ENCODE data around the gene FREM1. TPM values are rescaled to one million over a fixed set of nuclear protein-coding genes. Genes with fewer than 3 reads are reported as not detected.

Gene FREM1
- total and polyA plus RNA-seq, 10 of the 15 experiments (the other 5 are each of a cell fraction or from before 2014, with no cell fraction given), result 0.01 to 0.16 (median 0.08) TPM; not detected in 7

- TF ChIP-seq BCLAF1 (IDR thresholded peaks at IDR 0.05) (no peak), ELK1 (IDR thresholded peaks at IDR 0.05; ENCODE audit: low read depth, low read length) (no peak)
Measured at GRCh38 chr9:14869671-14870070, 40.6 kb downstream of the FREM1 start (continued).

- no peaks in the 10 kb centered on the region for H3K79me2 ChIP-seq (ENCODE audit: control insufficient read depth, insufficient read depth, low read length)
- no peaks in the 10 kb centered on the region for H3K9me3 ChIP-seq (replicated peaks; ENCODE audit: control insufficient read depth, insufficient read depth, low read length)
- ChIA-PET CTCF (interaction anchor here (1.6 kb wide), 1 partner anchor 17 kb away, joined by 5 read pairs; no protein-coding TSS in a partner anchor), SMC1A (ENCODE audit: uncharacterized antibody, unreplicated experiment) (no interaction called here), RAD21 (ENCODE audit: unreplicated experiment) (no interaction called here), POLR2A (no interaction called here)
- H3K27ac ChIP-seq (ENCODE audit: control insufficient read depth, insufficient read depth), result no peak overlapping the region
- no peaks in the 10 kb centered on the region for H3K27me3 ChIP-seq (replicated peaks in 1 of 2; ENCODE audit: control insufficient read depth in 2 of 2, insufficient read depth in 2 of 2, low read length in 1 of 2)
- BruUV-seq (replicated peaks), result no TSS peak
- TF ChIP-seq TCF3 (IDR thresholded peaks at IDR 0.05; ENCODE audit: borderline replicate concordance, insufficient read depth, low read depth, low read length), result no peak
- H3K4me3 ChIP-seq, result no peak overlapping the region
- 51% methylated on average over 16 of the region's 16 CpGs for WGBS (ENCODE audit: insufficient coverage, insufficient replicate concordance, low lambda C conversion rate, missing lambda C conversion rate)
- intact Hi-C loops (cut with micrococcal nuclease; ENCODE audit: unreplicated experiment), result no loop called here
- in situ Hi-C loops (cut with MboI), result no loop called here
- no peak overlapping the region for H3K9ac ChIP-seq (ENCODE audit: control insufficient read depth, insufficient read depth, low read length)
- H3K4me1 ChIP-seq (ENCODE audit: control insufficient read depth, insufficient read depth, low read length), result no peaks in the 10 kb centered on the region
- FAIRE-seq (no peak), ATAC-seq (no peak), DNase-seq (ENCODE audit: low read depth, low spot score) (no peak)
- H3K36me3 ChIP-seq (ENCODE audit: control insufficient read depth in 2 of 2, insufficient read depth in 2 of 2, low read length in 1 of 2), result no peaks in the 10 kb centered on the region
- no peak overlapping the region for H3K4me2 ChIP-seq (ENCODE audit: control insufficient read depth, insufficient read depth)
- no peak overlapping the region for H2AFZ ChIP-seq (ENCODE audit: control insufficient read depth, low read depth, low read length)
- H4K20me1 ChIP-seq (ENCODE audit: control insufficient read depth, insufficient read depth), result no peaks in the 10 kb centered on the region
Measured at GRCh38 chr9:14868772-14869583, 41.2 kb downstream of the FREM1 start.
